GM23338 (cell line): ENCODE measurements around the gene ADGRG1.

Experiments
- CREB1 ChIP-seq: fragments of 250-450 bp; sonication (Bioruptor Pico); IDR thresholded peaks from 2 replicates; pipeline ENCODE4 v1.5.0; 2020; ENCODE audit warnings: low read depth, mild to moderate bottlenecking, moderate library complexity
- ETS1 ChIP-seq: IDR thresholded peaks from 2 replicates; pipeline ENCODE4 v1.6.1; 2016; ENCODE audit warnings: antibody characterized with exemption
- EZH2 ChIP-seq: fragments of 200-600 bp; sonication (generic); IDR thresholded peaks from one replicate; pipeline ENCODE4 v1.8.0; 2017; ENCODE audit warnings: antibody characterized with exemption, mild to moderate bottlenecking, low read depth; ENCODE audit not compliant: unreplicated experiment
- EZH2phosphoT487 ChIP-seq: fragments of 200-600 bp; sonication (generic); IDR thresholded peaks from one replicate; pipeline ENCODE4 v1.8.1; 2018; ENCODE audit warnings: antibody characterized with exemption; ENCODE audit not compliant: unreplicated experiment
- JUNB ChIP-seq: IDR thresholded peaks from one replicate; pipeline ENCODE4 v1.6.1; 2016; ENCODE audit warnings: antibody characterized with exemption; ENCODE audit not compliant: unreplicated experiment
- NANOG ChIP-seq: IDR thresholded peaks from 2 replicates; pipeline ENCODE4 v1.6.1; 2016; ENCODE audit warnings: antibody characterized with exemption, borderline replicate concordance
- POLR2AphosphoS5 ChIP-seq: IDR thresholded peaks from 2 replicates; pipeline ENCODE4 v1.6.1; 2016; ENCODE audit warnings: antibody characterized with exemption, low read depth
- REST ChIP-seq: IDR thresholded peaks from one replicate; pipeline ENCODE4 v1.6.1; 2018; ENCODE audit warnings: antibody characterized with exemption; ENCODE audit not compliant: unreplicated experiment
- STAT1 ChIP-seq: IDR thresholded peaks from one replicate; pipeline ENCODE4 v1.6.1; 2016; ENCODE audit warnings: antibody characterized with exemption; ENCODE audit not compliant: unreplicated experiment
- ZNF114 ChIP-seq: fragments of 250-450 bp; sonication (Bioruptor Pico); IDR thresholded peaks from 2 replicates; pipeline ENCODE4 v1.5.0; 2020; ENCODE audit warnings: mild to moderate bottlenecking, moderate library complexity
- ZNF331 ChIP-seq: fragments of 250-450 bp; sonication (Bioruptor Pico); IDR thresholded peaks from 2 replicates; pipeline ENCODE4 v1.5.0; 2020; ENCODE audit warnings: low read depth, mild to moderate bottlenecking, moderate library complexity
- ZNF462 ChIP-seq: fragments of 250-450 bp; sonication (Bioruptor Pico); IDR thresholded peaks from 2 replicates; pipeline ENCODE4 v1.5.0; 2020; ENCODE audit warnings: mild to moderate bottlenecking, moderate library complexity
- TF ChIP-seq, protein P1 (sequence below), 2 experiments: fragments of 200-600 bp in 1 of 2; sonication (generic) in 1 of 2; conservative IDR thresholded peaks; 2 replicates each; pipeline versions ENCODE4 v1.5.1 to v1.6.1; 2016 to 2017; ENCODE audit warnings: antibody characterized with exemption in 2 of 2, low read depth in 2 of 2, mild to moderate bottlenecking in 2 of 2, moderate library complexity in 1 of 2

GRCh38 chr16:57680842-57681375 is 52.5 kb downstream of the ADGRG1 start:
- TF ChIP-seq, protein P1, sequence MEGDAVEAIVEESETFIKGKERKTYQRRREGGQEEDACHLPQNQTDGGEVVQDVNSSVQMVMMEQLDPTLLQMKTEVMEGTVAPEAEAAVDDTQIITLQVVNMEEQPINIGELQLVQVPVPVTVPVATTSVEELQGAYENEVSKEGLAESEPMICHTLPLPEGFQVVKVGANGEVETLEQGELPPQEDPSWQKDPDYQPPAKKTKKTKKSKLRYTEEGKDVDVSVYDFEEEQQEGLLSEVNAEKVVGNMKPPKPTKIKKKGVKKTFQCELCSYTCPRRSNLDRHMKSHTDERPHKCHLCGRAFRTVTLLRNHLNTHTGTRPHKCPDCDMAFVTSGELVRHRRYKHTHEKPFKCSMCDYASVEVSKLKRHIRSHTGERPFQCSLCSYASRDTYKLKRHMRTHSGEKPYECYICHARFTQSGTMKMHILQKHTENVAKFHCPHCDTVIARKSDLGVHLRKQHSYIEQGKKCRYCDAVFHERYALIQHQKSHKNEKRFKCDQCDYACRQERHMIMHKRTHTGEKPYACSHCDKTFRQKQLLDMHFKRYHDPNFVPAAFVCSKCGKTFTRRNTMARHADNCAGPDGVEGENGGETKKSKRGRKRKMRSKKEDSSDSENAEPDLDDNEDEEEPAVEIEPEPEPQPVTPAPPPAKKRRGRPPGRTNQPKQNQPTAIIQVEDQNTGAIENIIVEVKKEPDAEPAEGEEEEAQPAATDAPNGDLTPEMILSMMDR (conservative IDR thresholded peaks at IDR 0.05; ENCODE audit: low read depth in 2 of 2), result no peak
- TF ChIP-seq EZH2phosphoT487, result no peak
- TF ChIP-seq CREB1 (CRISPR knock-in tag), result no peak
- no peak for TF ChIP-seq NANOG
- no peak for TF ChIP-seq REST
- TF ChIP-seq POLR2AphosphoS5, result no peak
- no peak for TF ChIP-seq EZH2
- TF ChIP-seq ETS1, result no peak
- no peak for TF ChIP-seq ZNF114 (CRISPR knock-in tag)
- TF ChIP-seq ZNF462, result no peak
- TF ChIP-seq JUNB, result no peak
- no peak for TF ChIP-seq STAT1
- TF ChIP-seq ZNF331 (CRISPR knock-in tag), result no peak
